Stimulated activated CD4-positive, alpha-beta T cell treated with anti-CD3 and anti-CD28 coated beads, Interleukin-1b, Interleukin-23, amount 100 ng/mL, for 48 hours (primary cell): ENCODE data around the gene SAYSD1.

Experiments
- DNase-seq: peaks from one replicate; pipeline ENCODE4 v3.0.0-alpha.2; 2020

Gene SAYSD1

DNA sequence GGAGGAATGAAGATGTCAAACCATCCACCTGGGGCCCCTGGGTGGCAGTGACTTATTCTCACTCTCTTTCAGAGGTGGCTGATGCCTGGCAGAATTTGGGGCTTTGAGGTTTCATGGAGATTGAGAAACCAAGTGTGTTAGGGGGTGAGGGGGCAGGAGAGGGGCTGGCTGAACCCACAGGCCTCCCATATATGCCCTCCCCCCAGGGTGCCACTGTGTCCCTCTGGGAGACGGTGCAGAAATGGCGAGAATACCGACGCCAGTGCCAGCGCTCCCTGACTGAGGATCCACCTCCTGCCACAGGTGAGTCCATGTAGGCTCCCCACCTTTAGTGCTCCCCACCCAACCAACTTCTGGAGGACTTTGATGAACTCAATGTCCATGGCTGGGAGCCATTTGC, 58.8 kb downstream of the SAYSD1 start:
- DNase-seq, result no peak

DNA sequence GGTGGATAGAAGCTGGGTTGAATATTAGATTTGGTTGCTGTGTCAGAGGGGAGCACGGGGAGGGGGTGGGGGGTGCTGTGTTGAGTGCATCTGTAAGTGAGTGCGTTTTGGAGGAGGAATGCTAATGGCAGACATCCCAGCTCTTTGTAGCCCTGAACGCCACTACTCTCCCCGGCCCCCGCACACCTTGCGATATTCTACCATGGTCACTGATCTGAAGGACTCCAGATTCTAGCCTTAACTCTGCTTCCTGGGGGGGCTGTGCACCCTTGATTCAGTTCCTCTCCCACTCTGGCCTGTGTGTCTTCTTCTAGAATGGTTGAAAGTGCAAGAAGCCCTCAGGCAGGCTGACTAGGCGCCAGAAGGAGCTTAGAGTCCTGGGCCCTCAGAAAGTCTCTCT, 59.3 kb downstream of the SAYSD1 start:
- DNase-seq, result no peak

DNA sequence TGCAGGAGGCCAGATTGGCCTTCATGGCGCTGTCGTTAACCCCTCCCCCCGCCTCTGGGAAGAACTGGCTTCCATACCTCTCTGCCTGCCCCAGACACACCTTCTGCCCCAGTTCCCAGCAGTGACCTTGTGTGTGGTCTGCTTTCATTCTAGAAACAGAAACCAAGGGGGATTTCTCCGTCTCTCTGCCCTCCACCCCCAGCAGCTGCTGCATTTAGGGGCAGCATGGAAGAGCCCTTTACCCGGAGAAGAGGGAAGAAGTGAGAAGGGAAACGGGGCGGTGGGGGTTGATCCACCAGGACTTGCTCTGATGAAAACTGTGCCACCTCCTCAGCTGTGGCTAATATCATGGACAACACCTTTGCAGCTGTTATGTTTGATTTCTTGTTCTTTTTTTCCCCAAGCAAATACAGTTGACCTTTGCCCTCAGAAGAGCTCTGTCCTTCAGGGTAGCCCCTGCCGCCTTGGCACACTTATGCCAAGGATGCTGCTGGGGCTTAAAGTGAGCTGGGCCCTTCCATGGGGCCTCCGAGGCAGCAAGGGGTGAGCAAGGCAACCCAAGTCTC, 60.3 kb downstream of the SAYSD1 start:
- DNase-seq, result no peak
